ENCODE data around the gene STAT5A. TPM values are rescaled to one million over a fixed set of nuclear protein-coding genes. Genes with fewer than 3 reads are reported as not detected.
A peak's percentile ranks its signal among the peaks of the same experiment; 100 is the strongest.

The STAT5A gene
- total RNA-seq, 4 donors from 2014 or later, result 7.3 to 34.3 (median 14.0) TPM

DNA sequence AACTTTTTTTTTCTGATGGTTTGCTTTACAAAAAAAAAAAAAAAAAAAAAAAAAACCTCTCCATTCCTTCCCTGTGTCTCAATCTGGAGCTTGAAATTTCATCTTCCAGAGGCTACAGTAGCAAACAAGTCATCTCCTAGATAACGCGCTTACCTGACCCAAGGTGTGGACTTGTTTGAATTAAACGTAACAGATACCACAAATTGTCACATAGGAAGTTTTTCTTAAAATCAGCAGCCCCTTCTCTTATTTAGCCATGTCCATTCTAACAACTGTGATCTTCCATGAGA is 14.1 kb upstream of the STAT5A start:
- TF ChIP-seq, protein P1, sequence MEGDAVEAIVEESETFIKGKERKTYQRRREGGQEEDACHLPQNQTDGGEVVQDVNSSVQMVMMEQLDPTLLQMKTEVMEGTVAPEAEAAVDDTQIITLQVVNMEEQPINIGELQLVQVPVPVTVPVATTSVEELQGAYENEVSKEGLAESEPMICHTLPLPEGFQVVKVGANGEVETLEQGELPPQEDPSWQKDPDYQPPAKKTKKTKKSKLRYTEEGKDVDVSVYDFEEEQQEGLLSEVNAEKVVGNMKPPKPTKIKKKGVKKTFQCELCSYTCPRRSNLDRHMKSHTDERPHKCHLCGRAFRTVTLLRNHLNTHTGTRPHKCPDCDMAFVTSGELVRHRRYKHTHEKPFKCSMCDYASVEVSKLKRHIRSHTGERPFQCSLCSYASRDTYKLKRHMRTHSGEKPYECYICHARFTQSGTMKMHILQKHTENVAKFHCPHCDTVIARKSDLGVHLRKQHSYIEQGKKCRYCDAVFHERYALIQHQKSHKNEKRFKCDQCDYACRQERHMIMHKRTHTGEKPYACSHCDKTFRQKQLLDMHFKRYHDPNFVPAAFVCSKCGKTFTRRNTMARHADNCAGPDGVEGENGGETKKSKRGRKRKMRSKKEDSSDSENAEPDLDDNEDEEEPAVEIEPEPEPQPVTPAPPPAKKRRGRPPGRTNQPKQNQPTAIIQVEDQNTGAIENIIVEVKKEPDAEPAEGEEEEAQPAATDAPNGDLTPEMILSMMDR (IDR thresholded peaks at IDR 0.05), result no peak
- no peak for TF ChIP-seq POLR2A (IDR thresholded peaks at IDR 0.05)
- H3K27me3 ChIP-seq, result no peaks in the 10 kb centered on the region
- H3K36me3 ChIP-seq, result no peaks in the 10 kb centered on the region
- no peaks in the 10 kb centered on the region for H3K9me3 ChIP-seq
- peak overlapping the region in 1 of 4 donors; percentile 84 for H3K27ac ChIP-seq
- H3K4me1 ChIP-seq, result peaks cover 11 to 71% (median 12%) of the 10 kb centered on the region in 3 donors
- WGBS, 2 donors, result 81 to 83% methylated on average over 3 of the region's 3 CpGs
- intact Hi-C loops (cut with DNase I), result no loop called here
- no peak for DNase-seq
- peak overlapping the region in 1 of 4 donors; percentile 95 for H3K4me3 ChIP-seq

DNA sequence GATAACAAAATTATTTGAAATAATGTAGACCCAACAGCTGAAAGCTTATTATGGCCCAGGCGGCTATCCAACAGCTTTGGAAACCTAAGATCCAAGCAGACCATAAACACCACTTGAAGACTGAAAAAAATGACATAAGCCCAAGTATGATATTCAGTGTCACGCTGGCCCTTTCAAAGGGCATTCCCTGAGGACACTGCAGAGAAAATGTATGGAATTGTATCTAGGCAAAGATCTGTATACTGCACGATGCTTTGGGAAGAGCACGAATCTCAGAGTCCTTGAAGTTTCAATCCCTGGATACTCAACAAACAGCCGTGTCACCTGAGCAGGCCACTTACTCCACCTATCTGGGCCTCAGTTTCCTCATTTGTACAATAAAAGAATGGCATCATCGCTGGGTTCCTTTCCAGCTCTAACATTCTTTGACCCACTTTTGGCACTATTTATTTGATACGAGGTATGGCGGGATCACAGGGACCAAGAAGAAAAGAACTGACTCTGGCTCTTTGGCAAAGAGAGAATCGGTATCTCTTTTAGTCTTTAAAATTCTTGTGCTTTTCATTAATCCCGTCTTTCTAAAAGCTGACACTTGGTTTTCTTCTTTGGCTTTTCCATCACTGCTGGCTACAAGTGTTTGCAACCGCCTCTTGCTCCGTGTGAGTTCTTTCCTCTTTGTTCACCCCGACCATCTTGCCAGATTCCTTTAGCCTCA is 13.3 kb upstream of the STAT5A start:
- Histone ChIP-seq H3K9me3 (no peaks in the 10 kb centered on the region), H3K4me1 (peaks cover 10 to 63% (median 12%) of the 10 kb centered on the region in 3 donors), H3K27me3 (no peaks in the 10 kb centered on the region), H3K36me3 (no peaks in the 10 kb centered on the region), H3K27ac (peak overlapping the region; percentile 84 to 95 (median 91)), H3K4me3 (peak overlapping the region; percentile 77 to 95 (median 93))
- 21 to 26% methylated on average over 13 of the region's 13 CpGs for WGBS, 2 donors
- intact Hi-C loops (cut with DNase I), result no loop called here
- no peak for DNase-seq
- TF ChIP-seq POLR2A (IDR thresholded peaks at IDR 0.05), result peak in 1 of 4 donors; percentile 14
- TF ChIP-seq, protein P1 (IDR thresholded peaks at IDR 0.05), result no peak

DNA sequence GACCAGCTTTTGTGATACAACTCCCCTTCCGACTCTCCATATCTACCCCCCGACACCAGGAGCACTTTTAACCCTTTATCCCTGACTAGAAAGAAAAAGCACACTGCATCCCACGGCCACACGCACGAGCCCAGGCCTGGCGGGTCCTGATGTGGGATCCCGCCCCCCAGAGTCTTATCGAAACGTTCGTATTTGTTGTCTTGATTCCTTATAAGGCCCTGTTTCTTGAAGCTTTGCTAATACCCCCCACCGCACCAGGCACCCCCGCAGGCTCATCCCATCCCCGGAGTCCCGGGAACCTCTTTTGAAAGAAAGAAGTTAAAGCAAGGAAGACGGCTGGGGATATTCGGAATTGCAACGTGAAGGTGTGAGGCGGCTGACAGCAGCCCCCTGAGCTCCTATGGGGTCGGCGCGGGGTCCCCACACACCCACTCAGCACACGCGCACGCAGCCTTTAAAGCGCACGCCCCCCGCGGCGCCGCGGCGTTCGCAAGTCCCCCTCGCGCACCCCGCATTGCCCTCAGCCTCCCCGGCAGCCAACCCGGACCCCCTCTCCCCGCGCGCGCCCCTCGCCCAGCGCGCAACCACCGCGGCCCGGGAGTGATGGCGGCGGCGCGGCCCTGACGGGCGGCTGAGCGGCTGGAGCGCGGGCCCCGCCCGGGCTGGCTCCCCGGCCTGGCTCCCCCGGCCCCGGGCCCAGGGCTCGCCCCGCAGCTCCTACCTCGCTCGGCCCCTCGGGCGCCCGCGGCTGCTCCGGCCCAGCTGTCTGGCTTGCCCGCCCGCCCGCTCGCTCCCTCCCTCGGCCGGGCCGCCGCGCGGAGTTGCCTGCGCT is 12.6 kb upstream of the STAT5A start:
- H3K4me1 ChIP-seq, result peaks cover 9 to 58% (median 12%) of the 10 kb centered on the region in 3 donors
- 0% methylated on average over 2 to 13 of the region's 82 CpGs for WGBS, 2 donors
- peak overlapping the region; percentile 77 to 95 (median 93) for H3K4me3 ChIP-seq
- no peaks in the 10 kb centered on the region for H3K9me3 ChIP-seq
- no peaks in the 10 kb centered on the region for H3K36me3 ChIP-seq
- no peak for DNase-seq
- peak in 1 of 4 donors; percentile 75 for TF ChIP-seq POLR2A (IDR thresholded peaks at IDR 0.05)
- TF ChIP-seq, protein P1 (IDR thresholded peaks at IDR 0.05), result no peak
- intact Hi-C loops (cut with DNase I), result no loop called here
- H3K27me3 ChIP-seq, result no peaks in the 10 kb centered on the region
- H3K27ac ChIP-seq, result peak overlapping the region; percentile 84 to 95 (median 91)

DNA sequence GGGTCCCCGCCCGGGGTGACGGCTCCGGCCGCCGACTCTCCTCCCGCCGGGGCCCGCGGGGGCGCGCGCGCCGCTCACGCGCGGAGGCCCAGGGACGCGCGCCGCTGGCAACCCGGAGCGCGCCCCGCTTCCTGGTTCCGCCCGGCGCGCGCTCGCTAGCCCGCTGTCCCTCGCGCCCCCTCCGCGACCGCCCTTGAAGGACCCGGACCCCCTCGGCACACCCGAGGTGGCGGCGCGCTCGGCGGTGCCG is 12.0 kb upstream of the STAT5A start, which contains the start of gene STAT5B:
TSS of gene STAT5B (minus strand) at position 33 of the 250 bp plus-strand sequence. CDS start 44,264 bp downstream, outside the sequence.
- DNase-seq, result no peak
- intact Hi-C loops (cut with DNase I), result no loop called here
- peak within 1 kb of the TSS; percentile 84 to 95 (median 91) for H3K27ac ChIP-seq

More for the DNA sequence above, 12.0 kb upstream of the STAT5A start, which contains the start of gene STAT5B:
- Histone ChIP-seq H3K9me3 (no peaks in the 10 kb centered on the region), H3K36me3 (no peaks in the 10 kb centered on the region), H3K4me1 (peaks cover 9 to 53% (median 12%) of the 10 kb centered on the region in 3 donors), H3K4me3 (peak within 1 kb of the TSS; percentile 77 to 95 (median 93)), H3K27me3 (no peaks in the 10 kb centered on the region)
- WGBS, 2 donors, result 0% methylated on average over 1 of the region's 47 CpGs; no CpG with 5 or more reads in 1 of the 2 donors
- peak in 2 of 4 donors; percentile 24 to 73 for TF ChIP-seq POLR2A (IDR thresholded peaks at IDR 0.05)
- TF ChIP-seq, protein P1 (IDR thresholded peaks at IDR 0.05), result no peak
